Mammary epithelial cell (primary cell): ENCODE data around the gene ERCC4.

Experiments used
- EZH2 ChIP-seq: IDR thresholded peaks from 2 replicates; pipeline ENCODE4 v1.6.1; 2012; ENCODE audit warnings: low read length, inconsistent platforms, borderline replicate concordance
- TF ChIP-seq, protein P1 (sequence below), 2 donors: IDR thresholded peaks in 1 of 2; conservative IDR thresholded peaks in 1 of 2; 2 replicates each; pipeline ENCODE4 v1.5.1; 2011 to 2012; ENCODE audit warnings: inconsistent platforms in 2 of 2, low read length in 2 of 2, mild to moderate bottlenecking in 2 of 2, control low read depth in 1 of 2, low read depth in 1 of 2; ENCODE audit not compliant: insufficient read depth in 1 of 2; ENCODE audit errors: extremely low read depth in 1 of 2

DNA sequence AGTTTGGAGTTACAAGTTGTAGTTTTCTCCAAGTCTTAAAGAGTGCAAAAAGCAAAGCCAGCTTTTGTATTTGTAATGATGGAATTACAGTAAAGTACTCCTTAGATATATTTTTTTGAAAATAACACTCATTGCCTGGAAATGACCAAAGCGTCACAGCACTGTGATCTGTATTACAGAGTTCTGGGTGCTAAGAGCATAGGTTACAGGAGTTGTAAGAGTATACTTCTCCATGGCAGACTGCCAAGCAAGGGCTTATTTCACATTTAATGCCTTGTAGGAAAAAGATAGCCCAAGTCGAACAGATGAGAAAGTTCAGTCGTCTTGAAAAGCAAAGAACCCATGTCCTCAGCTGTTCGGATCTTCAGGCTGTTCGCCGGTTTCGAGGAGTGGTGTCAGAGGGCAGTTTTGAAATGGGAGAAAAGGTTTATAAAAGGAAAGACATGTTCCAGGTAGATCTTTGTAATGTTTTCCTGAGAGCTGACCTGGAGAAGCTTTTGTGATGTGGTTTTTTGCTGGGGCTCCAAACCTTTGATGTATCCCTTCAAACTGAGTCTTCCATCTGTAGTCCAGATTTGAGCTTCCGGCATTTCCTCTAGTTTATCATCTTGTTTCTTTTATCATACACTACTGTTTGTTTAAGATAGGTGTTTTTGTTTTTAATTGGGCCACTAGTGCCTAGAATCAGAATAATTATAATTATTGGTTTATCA is 41.3 kb downstream of the ERCC4 start:
- TF ChIP-seq, protein P1, sequence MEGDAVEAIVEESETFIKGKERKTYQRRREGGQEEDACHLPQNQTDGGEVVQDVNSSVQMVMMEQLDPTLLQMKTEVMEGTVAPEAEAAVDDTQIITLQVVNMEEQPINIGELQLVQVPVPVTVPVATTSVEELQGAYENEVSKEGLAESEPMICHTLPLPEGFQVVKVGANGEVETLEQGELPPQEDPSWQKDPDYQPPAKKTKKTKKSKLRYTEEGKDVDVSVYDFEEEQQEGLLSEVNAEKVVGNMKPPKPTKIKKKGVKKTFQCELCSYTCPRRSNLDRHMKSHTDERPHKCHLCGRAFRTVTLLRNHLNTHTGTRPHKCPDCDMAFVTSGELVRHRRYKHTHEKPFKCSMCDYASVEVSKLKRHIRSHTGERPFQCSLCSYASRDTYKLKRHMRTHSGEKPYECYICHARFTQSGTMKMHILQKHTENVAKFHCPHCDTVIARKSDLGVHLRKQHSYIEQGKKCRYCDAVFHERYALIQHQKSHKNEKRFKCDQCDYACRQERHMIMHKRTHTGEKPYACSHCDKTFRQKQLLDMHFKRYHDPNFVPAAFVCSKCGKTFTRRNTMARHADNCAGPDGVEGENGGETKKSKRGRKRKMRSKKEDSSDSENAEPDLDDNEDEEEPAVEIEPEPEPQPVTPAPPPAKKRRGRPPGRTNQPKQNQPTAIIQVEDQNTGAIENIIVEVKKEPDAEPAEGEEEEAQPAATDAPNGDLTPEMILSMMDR (conservative IDR thresholded peaks at IDR 0.05 in 1 of 2, IDR thresholded peaks at IDR 0.05 in 1 of 2; ENCODE audit: extremely low read depth in 1 of 2, insufficient read depth in 1 of 2, low read depth in 1 of 2, low read length in 2 of 2), result no peak
- TF ChIP-seq EZH2, result no peak
